Sigmoid colon (tissue), 7 donors: ENCODE data around the gene SLC5A2. TPM values are rescaled to one million over a fixed set of nuclear protein-coding genes. Genes with fewer than 3 reads are reported as not detected.

Experiments
- DNase-seq: peaks from one replicate; pipeline ENCODE4 v3.0.0-alpha.2; 2019
- H3K27ac ChIP-seq, 4 donors: fragments of 200-600 bp; sonication (generic); one replicate each; pipeline ENCODE4 v1.5.1; 2016 to 2019; ENCODE audit warnings: mild to moderate bottlenecking in 1 of 4
- H3K27me3 ChIP-seq, 3 donors: fragments of 200-600 bp; sonication (generic); one replicate each; pipeline ENCODE4 v1.5.1; 2019; ENCODE audit warnings: mild to moderate bottlenecking in 1 of 3
- H3K36me3 ChIP-seq, 4 donors: fragments of 200-600 bp; sonication (generic); one replicate each; pipeline ENCODE4 v1.5.1; 2016 to 2019
- H3K4me1 ChIP-seq, 4 donors: fragments of 200-600 bp; sonication (generic); one replicate each; pipeline ENCODE4 v1.5.1; 2017 to 2019
- H3K4me3 ChIP-seq, 4 donors: fragments of 200-600 bp; sonication (generic); one replicate each; pipeline ENCODE4 v1.5.1; 2017 to 2019; ENCODE audit warnings: mild to moderate bottlenecking in 2 of 4, moderate library complexity in 1 of 4
- H3K9me3 ChIP-seq, 4 donors: fragments of 200-600 bp in 3 of 4; sonication (generic) in 3 of 4; one replicate each; pipeline versions ENCODE4 v1.5.1 to v1.6.1; 2013 to 2019
- CTCF ChIP-seq, 4 experiments: fragments of 450-650 bp in 3 of 4; fragments of 200-600 bp in 1 of 4; IDR thresholded peaks; one replicate each; pipeline ENCODE4 v1.5.1; 2016 to 2019; ENCODE audit warnings: antibody characterized with exemption in 4 of 4, mild to moderate bottlenecking in 3 of 4, moderate library complexity in 2 of 4
- EP300 ChIP-seq, 4 donors: sonication (generic); formaldehyde crosslinking; IDR thresholded peaks; one replicate each; pipeline ENCODE4 v1.6.1; 2017; ENCODE audit warnings: antibody characterized with exemption in 4 of 4
- POLR2A ChIP-seq, 2 donors: fragments of 450-650 bp; IDR thresholded peaks; one replicate each; pipeline ENCODE4 v1.6.1; 2016; ENCODE audit warnings: antibody characterized with exemption in 2 of 2, mild to moderate bottlenecking in 2 of 2, moderate library complexity in 2 of 2
- POLR2AphosphoS5 ChIP-seq, 4 donors: sonication (generic); formaldehyde crosslinking; IDR thresholded peaks; one replicate each; pipeline ENCODE4 v1.6.1; 2017; ENCODE audit warnings: antibody characterized with exemption in 4 of 4
- WGBS, 2 donors: extraction: QIAGEN DNeasy Blood & Tissue Kit; methylation state at CpG; one replicate each; pipeline ENCODE4 v1.1.7; 2013; 5-methylcytosine and 5-hydroxymethylcytosine counted together
- intact Hi-C: fragments of 100-400 bp; cut with DNase I; formaldehyde crosslinking; loops from one replicate; pipeline ENCODE4 v1.15.1; 2023
- polyA plus RNA-seq, 3 donors: library from polyadenylated mRNA; stranded (reverse); fragments of 200-250 nt; gene quantifications; one replicate each; pipeline ENCODE4 v1.2.3, GENCODE V29; 2013
- total RNA-seq, 4 donors: library from RNA; depleted of rRNA; stranded (reverse); fragments of >200 nt; gene quantifications; one replicate each; pipeline ENCODE4 v1.1.0, GENCODE V29; 2016
- donor health status: healthy with polysubstance abuse.
- donor health status: Bipolar disorder and iron deficiency.
- donor health status: healthy.

SLC5A2 gene
- total and polyA plus RNA-seq, 7 donors = 0.49 to 1.9 (median 0.71) TPM

- Histone ChIP-seq H3K4me1 (peaks cover 0 to 65% (median 60%) of the 10 kb centered on the region in 4 donors), H3K27ac (peak overlapping the region; percentile 55 to 99 (median 70)), H3K36me3 (peaks cover 36 to 60% (median 49%) of the 10 kb centered on the region in 4 donors), H3K4me3 (peak overlapping the region in 3 of 4 donors; percentile 18 to 30 (median 24)), H3K9me3 (no peaks in the 10 kb centered on the region), H3K27me3 (no peaks in the 10 kb centered on the region)
- WGBS, 2 donors = 23 to 65% methylated on average over 26 of the region's 26 CpGs
- no peak for DNase-seq
- intact Hi-C loops = loop anchor here (10.0 kb wide), 1 partner anchor 239 kb away; a partner anchor contains a TSS
- TF ChIP-seq POLR2AphosphoS5 (IDR thresholded peaks at IDR 0.05) (no peak), POLR2A (IDR thresholded peaks at IDR 0.05) (no peak)
Measured at GRCh38 chr16:31475946-31476302, 7.0 kb upstream of the SLC5A2 start.

GRCh38 chr16:31476303-31477219, 6.4 kb upstream of the SLC5A2 start:
- TF ChIP-seq CTCF (IDR thresholded peaks at IDR 0.05) (no peak), POLR2AphosphoS5 (IDR thresholded peaks at IDR 0.05) (peak in 2 of 4 donors; percentile 23 to 72), EP300 (IDR thresholded peaks at IDR 0.05) (no peak), POLR2A (IDR thresholded peaks at IDR 0.05) (peak in 1 of 2 donors; percentile 59)
- Histone ChIP-seq H3K27me3 (no peaks in the 10 kb centered on the region), H3K4me3 (peak overlapping the region in 3 of 4 donors; percentile 18 to 30 (median 24)), H3K27ac (peak overlapping the region; percentile 55 to 99 (median 70)), H3K9me3 (no peaks in the 10 kb centered on the region), H3K4me1 (peaks cover 0 to 60% (median 55%) of the 10 kb centered on the region in 4 donors), H3K36me3 (peaks cover 36 to 60% (median 49%) of the 10 kb centered on the region in 4 donors)
- intact Hi-C loops = loop anchor here (10.0 kb wide), 1 partner anchor 238 kb away; a partner anchor contains a TSS
- 10 to 20% methylated on average over 68 of the region's 68 CpGs for WGBS, 2 donors
- peak; percentile 85 for DNase-seq

- TF ChIP-seq EP300 (IDR thresholded peaks at IDR 0.05) (no peak), POLR2A (IDR thresholded peaks at IDR 0.05) (no peak), POLR2AphosphoS5 (IDR thresholded peaks at IDR 0.05) (no peak), CTCF (IDR thresholded peaks at IDR 0.05) (no peak)
- peaks cover 0 to 59% (median 55%) of the 10 kb centered on the region in 4 donors for H3K4me1 ChIP-seq
- intact Hi-C loops = loop anchor here (10.0 kb wide), 1 partner anchor 237 kb away; a partner anchor contains a TSS
- H3K9me3 ChIP-seq = no peaks in the 10 kb centered on the region
- peak overlapping the region in 3 of 4 donors; percentile 18 to 30 (median 24) for H3K4me3 ChIP-seq
- WGBS, 2 donors = 11 to 32% methylated on average over 67 of the region's 67 CpGs
- H3K27ac ChIP-seq = peak overlapping the region; percentile 55 to 99 (median 70)
- H3K27me3 ChIP-seq = no peaks in the 10 kb centered on the region
- peaks cover 36 to 60% (median 49%) of the 10 kb centered on the region in 4 donors for H3K36me3 ChIP-seq
- no peak for DNase-seq
Measured at GRCh38 chr16:31477220-31478216, 5.4 kb upstream of the SLC5A2 start.

- Histone ChIP-seq H3K4me3 (no peak overlapping the region), H3K27ac (peak overlapping the region in 2 of 4 donors; percentile 14 to 99), H3K36me3 (peaks cover 29 to 53% (median 42%) of the 10 kb centered on the region in 4 donors), H3K27me3 (no peaks in the 10 kb centered on the region), H3K4me1 (peaks cover 0 to 50% (median 45%) of the 10 kb centered on the region in 4 donors), H3K9me3 (no peaks in the 10 kb centered on the region)
- peak in 1 of 4 donors; percentile 49 for TF ChIP-seq POLR2AphosphoS5 (IDR thresholded peaks at IDR 0.05)
- no peak for TF ChIP-seq EP300 (IDR thresholded peaks at IDR 0.05)
- intact Hi-C loops = loop anchor here (10.0 kb wide), 1 partner anchor 236 kb away; a partner anchor contains a TSS
- 87 to 88% methylated on average over 3 of the region's 3 CpGs for WGBS, 2 donors
- DNase-seq = no peak
Measured at GRCh38 chr16:31478956-31479355, 4.0 kb upstream of the SLC5A2 start.

GRCh38 chr16:31479751-31480150, 3.2 kb upstream of the SLC5A2 start:
- TF ChIP-seq POLR2AphosphoS5 (IDR thresholded peaks at IDR 0.05) = peak in 2 of 4 donors; percentile 56 to 71
- no peak for TF ChIP-seq CTCF (IDR thresholded peaks at IDR 0.05)
- TF ChIP-seq EP300 (IDR thresholded peaks at IDR 0.05) = no peak
- Histone ChIP-seq H3K9me3 (no peaks in the 10 kb centered on the region), H3K27ac (no peak overlapping the region), H3K4me1 (peaks cover 0 to 42% (median 37%) of the 10 kb centered on the region in 4 donors), H3K4me3 (no peak overlapping the region), H3K27me3 (peaks cover 0 to 3% (median 0%) of the 10 kb centered on the region in 3 donors), H3K36me3 (peaks cover 23 to 45% (median 34%) of the 10 kb centered on the region in 4 donors)
- intact Hi-C loops = loop anchor here (10.0 kb wide), 1 partner anchor 235 kb away; a partner anchor contains a TSS
- no peak for DNase-seq
- WGBS, 2 donors = 66 to 83% methylated on average over 9 of the region's 9 CpGs
